Mesenchymal stem cell (in vitro differentiated cells and primary cell): Measurements from ENCODE around the gene SDF4.
A peak's percentile ranks its signal among the peaks of the same experiment; 100 is the strongest.
"Not testable (repeated sequence)": the region's sequence is repeated elsewhere in the genome, so short reads cannot be mapped to it uniquely, and the experiment has no call there.

ENCODE experiments used
- DNase-seq: peaks from one replicate; pipeline ENCODE4 v3.0.0-alpha.2; 2013
- H2AFZ ChIP-seq: one replicate; pipeline ENCODE4 v1.6.1; 2013; ENCODE audit warnings: low read depth, mild to moderate bottlenecking, control low read depth, inconsistent platforms, low read length, moderate library complexity
- H2AK5ac ChIP-seq: 2 replicates; pipeline ENCODE4 v1.6.1; 2013; ENCODE audit warnings: low read length, moderate library complexity, mild to moderate bottlenecking, inconsistent platforms; ENCODE audit not compliant: severe bottlenecking
- H2BK120ac ChIP-seq: one replicate; pipeline ENCODE4 v1.6.1; 2013; ENCODE audit warnings: low read depth, mild to moderate bottlenecking, inconsistent platforms, low read length, moderate library complexity
- H2BK12ac ChIP-seq, 2 experiments: one replicate each; pipeline ENCODE4 v1.6.1; 2013; ENCODE audit warnings: inconsistent platforms in 2 of 2, low read length in 2 of 2, mild to moderate bottlenecking in 2 of 2, moderate library complexity in 2 of 2, control low read depth in 1 of 2
- H2BK15ac ChIP-seq: one replicate; pipeline ENCODE4 v1.6.1; 2013; ENCODE audit warnings: mild to moderate bottlenecking, low read depth, inconsistent platforms; ENCODE audit not compliant: poor library complexity, severe bottlenecking
- H2BK5ac ChIP-seq: 2 replicates; pipeline ENCODE4 v1.6.1; 2013; ENCODE audit warnings: low read depth, mild to moderate bottlenecking, low read length, control low read depth, inconsistent platforms; ENCODE audit not compliant: poor library complexity, severe bottlenecking
- H3K14ac ChIP-seq, 2 experiments: one replicate each; pipeline ENCODE4 v1.6.1; 2013; ENCODE audit warnings: inconsistent platforms in 2 of 2, low read length in 2 of 2, control low read depth in 1 of 2, mild to moderate bottlenecking in 1 of 2, moderate library complexity in 1 of 2
- H3K18ac ChIP-seq, 2 experiments: one replicate each; pipeline ENCODE4 v1.6.1; 2013; ENCODE audit warnings: inconsistent platforms in 2 of 2, low read length in 2 of 2, control low read depth in 1 of 2, low read depth in 1 of 2, mild to moderate bottlenecking in 1 of 2
- H3K23ac ChIP-seq, 2 experiments: one replicate each; pipeline ENCODE4 v1.6.1; 2013; ENCODE audit warnings: inconsistent platforms in 2 of 2, low read length in 2 of 2, mild to moderate bottlenecking in 2 of 2, moderate library complexity in 2 of 2, control low read depth in 1 of 2
- H3K27ac ChIP-seq: 2 replicates; pipeline ENCODE4 v1.5.1; 2013; ENCODE audit warnings: mild to moderate bottlenecking, moderate library complexity, low read length, control low read depth, inconsistent platforms; ENCODE audit not compliant: poor library complexity, severe bottlenecking
- H3K27me3 ChIP-seq, 2 experiments: 2 replicates each; pipeline versions ENCODE4 v1.6.1 to v1.7.0; 2013; ENCODE audit warnings: low read length in 2 of 2, mild to moderate bottlenecking in 2 of 2, moderate library complexity in 2 of 2, control low read depth in 1 of 2, inconsistent platforms in 1 of 2; ENCODE audit not compliant: control insufficient read depth in 1 of 2, insufficient read depth in 1 of 2
- H3K36me3 ChIP-seq, 2 experiments: 2 replicates each; pipeline versions ENCODE4 v1.6.1 to v1.7.0; 2013; ENCODE audit warnings: low read length in 2 of 2, control low read depth in 1 of 2, inconsistent platforms in 1 of 2, low read depth in 1 of 2, mild to moderate bottlenecking in 1 of 2; ENCODE audit not compliant: insufficient read depth in 2 of 2, control insufficient read depth in 1 of 2
- H3K4ac ChIP-seq, 2 experiments: one replicate each; pipeline ENCODE4 v1.6.1; 2013; ENCODE audit warnings: inconsistent platforms in 2 of 2, low read length in 2 of 2, mild to moderate bottlenecking in 2 of 2, moderate library complexity in 2 of 2, control low read depth in 1 of 2, low read depth in 1 of 2
- H3K4me1 ChIP-seq: 2 replicates; pipeline ENCODE4 v1.6.1; 2013; ENCODE audit warnings: low read depth, low read length, control low read depth; ENCODE audit not compliant: control insufficient read depth, insufficient read depth
- H3K4me2 ChIP-seq: 2 replicates; pipeline ENCODE4 v1.6.1; 2013; ENCODE audit warnings: low read length, mild to moderate bottlenecking, inconsistent platforms; ENCODE audit not compliant: poor library complexity, severe bottlenecking
- H3K4me3 ChIP-seq, 2 experiments: 2 replicates each; pipeline versions ENCODE4 v1.5.1 to v1.7.0; 2013; ENCODE audit warnings: low read length in 2 of 2, mild to moderate bottlenecking in 2 of 2, control low read depth in 1 of 2, low read depth in 1 of 2; ENCODE audit not compliant: insufficient read depth in 1 of 2
- H3K79me1 ChIP-seq: replicated peaks from 2 replicates; pipeline ENCODE4 v1.6.1; 2013; ENCODE audit warnings: mild to moderate bottlenecking, control low read depth, low read length, inconsistent platforms; ENCODE audit not compliant: poor library complexity, severe bottlenecking
- H3K9ac ChIP-seq: 2 replicates; pipeline ENCODE4 v1.7.0; 2013; ENCODE audit warnings: mild to moderate bottlenecking, low read length, moderate library complexity
- H3K9me3 ChIP-seq: 2 replicates; pipeline ENCODE4 v1.7.0; 2013; ENCODE audit warnings: mild to moderate bottlenecking, low read length; ENCODE audit not compliant: control insufficient read depth
- H4K8ac ChIP-seq: one replicate; pipeline ENCODE4 v1.6.1; 2013; ENCODE audit warnings: inconsistent platforms, mild to moderate bottlenecking, low read length, moderate library complexity
- H4K91ac ChIP-seq: one replicate; pipeline ENCODE4 v1.6.1; 2013; ENCODE audit warnings: mild to moderate bottlenecking, low read length, inconsistent platforms
- WGBS: methylation state at CpG from one replicate; pipeline ENCODE4 v1.1.7; 2013; ENCODE audit warnings: mixed read lengths; 5-methylcytosine and 5-hydroxymethylcytosine counted together

Gene SDF4

GRCh38 chr1:1253314-1253713 is 21.5 kb upstream of the SDF4 start:
- no peak overlapping the region for H2AFZ ChIP-seq
- no peak overlapping the region for H3K9ac ChIP-seq
- H2BK120ac ChIP-seq: no peak overlapping the region
- no peak for DNase-seq
- H3K27me3 ChIP-seq: no peaks in the 10 kb centered on the region
- WGBS: 97% methylated on average over 12 of the region's 12 CpGs
- H2BK5ac ChIP-seq: no peak overlapping the region
- no peak overlapping the region for H2AK5ac ChIP-seq
- H4K91ac ChIP-seq: no peak overlapping the region
- no peak overlapping the region for H3K14ac ChIP-seq
- H3K18ac ChIP-seq: no peak overlapping the region
- no peak overlapping the region for H3K4me2 ChIP-seq
- no peak overlapping the region for H2BK12ac ChIP-seq
- peaks cover 17% of the 10 kb centered on the region for H3K4me1 ChIP-seq
- no peaks in the 10 kb centered on the region for H3K9me3 ChIP-seq
- H3K36me3 ChIP-seq: peaks cover 43 to 69% of the 10 kb centered on the region in 2 experiments
- H2BK15ac ChIP-seq: no peak overlapping the region
- H3K27ac ChIP-seq: no peak overlapping the region
- H3K4ac ChIP-seq: no peak overlapping the region
- no peak overlapping the region for H4K8ac ChIP-seq
- no peak overlapping the region for H3K4me3 ChIP-seq
- peaks cover 44% of the 10 kb centered on the region for H3K79me1 ChIP-seq
- no peak overlapping the region for H3K23ac ChIP-seq

GRCh38 chr1:1250786-1251284 is 19.0 kb upstream of the SDF4 start:
- H2BK5ac ChIP-seq: no peak overlapping the region
- peak overlapping the region; percentile 94 for H2BK15ac ChIP-seq
- peak overlapping the region; percentile 57 for H4K8ac ChIP-seq
- peak overlapping the region; percentile 84 for H4K91ac ChIP-seq
- peak overlapping the region; percentile 36 for H2AK5ac ChIP-seq
- WGBS: 89% methylated on average over 16 of the region's 16 CpGs
- no peak overlapping the region for H3K4me3 ChIP-seq
- H2AFZ ChIP-seq: no peak overlapping the region
- H2BK120ac ChIP-seq: no peak overlapping the region
- H3K4me1 ChIP-seq: peaks cover 25% of the 10 kb centered on the region
- H3K14ac ChIP-seq: no peak overlapping the region
- no peak overlapping the region for H3K4me2 ChIP-seq
- H3K9ac ChIP-seq: peak overlapping the region; percentile 29
- H3K27me3 ChIP-seq: peaks cover 6 to 14% of the 10 kb centered on the region in 2 experiments
- peaks cover 33 to 59% of the 10 kb centered on the region in 2 experiments for H3K36me3 ChIP-seq
- H3K9me3 ChIP-seq: no peaks in the 10 kb centered on the region
- H3K79me1 ChIP-seq: peaks cover 35% of the 10 kb centered on the region
- peak overlapping the region in 1 of 2 experiments; percentile 8 for H2BK12ac ChIP-seq
- no peak for DNase-seq
- no peak overlapping the region for H3K27ac ChIP-seq
- H3K23ac ChIP-seq: no peak overlapping the region
- H3K18ac ChIP-seq: peak overlapping the region; percentile 63 to 67
- H3K4ac ChIP-seq: peak overlapping the region in 1 of 2 experiments; percentile 73

- WGBS: 99% methylated on average over 12 of the region's 21 CpGs
- not testable (repeated sequence) for H4K91ac ChIP-seq
Observed at GRCh38 chr1:1248009-1248913, 16.5 kb upstream of the SDF4 start.

GRCh38 chr1:1247341-1247913 is 15.6 kb upstream of the SDF4 start:
- 87% methylated on average over 20 of the region's 25 CpGs for WGBS
- DNase-seq: no peak
- peak overlapping the region; percentile 89 for H2BK15ac ChIP-seq
- H3K79me1 ChIP-seq: peaks cover 14% of the 10 kb centered on the region
- no peak overlapping the region for H2AK5ac ChIP-seq
- H2BK5ac ChIP-seq: no peak overlapping the region
- no peak overlapping the region for H3K18ac ChIP-seq
- H3K4ac ChIP-seq: no peak overlapping the region
- peaks cover 31% of the 10 kb centered on the region for H3K4me1 ChIP-seq
- no peak overlapping the region for H3K14ac ChIP-seq
- H4K8ac ChIP-seq: no peak overlapping the region
- H2BK12ac ChIP-seq: peak overlapping the region in 1 of 2 experiments; percentile 80
- no peak overlapping the region for H2AFZ ChIP-seq
- peaks cover 6 to 20% of the 10 kb centered on the region in 2 experiments for H3K27me3 ChIP-seq
- no peak overlapping the region for H3K4me3 ChIP-seq
- peak overlapping the region in 1 of 2 experiments; percentile 0 for H3K23ac ChIP-seq
- no peak overlapping the region for H4K91ac ChIP-seq
- H3K4me2 ChIP-seq: no peak overlapping the region
- no peak overlapping the region for H2BK120ac ChIP-seq
- no peak overlapping the region for H3K9ac ChIP-seq
- peaks cover 2 to 43% of the 10 kb centered on the region in 2 experiments for H3K36me3 ChIP-seq
- H3K9me3 ChIP-seq: no peaks in the 10 kb centered on the region
- no peak overlapping the region for H3K27ac ChIP-seq

More at GRCh38 chr1:1248009-1248913, 16.5 kb upstream of the SDF4 start:
- H3K27me3 ChIP-seq: peaks cover 6 to 20% of the 10 kb centered on the region in 2 experiments
- H3K9ac ChIP-seq, H2BK120ac ChIP-seq, DNase-seq, H3K27ac ChIP-seq, H2BK15ac ChIP-seq, H3K4me3 ChIP-seq, H3K4ac ChIP-seq, H3K9me3 ChIP-seq, H3K23ac ChIP-seq, H4K8ac ChIP-seq, H3K4me2 ChIP-seq, H2AFZ ChIP-seq, H2BK5ac ChIP-seq, H3K14ac ChIP-seq, H3K18ac ChIP-seq, H2AK5ac ChIP-seq: not testable (repeated sequence)
- peaks cover 19% of the 10 kb centered on the region for H3K79me1 ChIP-seq
- H3K4me1 ChIP-seq: peaks cover 33% of the 10 kb centered on the region
- peaks cover 10 to 46% of the 10 kb centered on the region in 2 experiments for H3K36me3 ChIP-seq
- peak overlapping the region in 1 of 2 experiments; percentile 80 for H2BK12ac ChIP-seq
